Body of pancreas (tissue), 4 donors: Measurements from ENCODE around the gene FILIP1L.

Experiments used
- POLR2A ChIP-seq, 3 donors: fragments of 450-650 bp; IDR thresholded peaks; one replicate each; pipeline ENCODE4 v1.6.1; 2016; ENCODE audit warnings: antibody characterized with exemption in 3 of 3, mild to moderate bottlenecking in 2 of 3
- TF ChIP-seq, protein P1 (sequence below), 7 experiments: fragments of 450-650 bp in 4 of 7; fragments of 200-600 bp in 3 of 7; sonication (generic) in 3 of 7; IDR thresholded peaks; one replicate each; pipeline ENCODE4 v1.5.1; 2016 to 2019; ENCODE audit warnings: antibody characterized with exemption in 7 of 7

DNA sequence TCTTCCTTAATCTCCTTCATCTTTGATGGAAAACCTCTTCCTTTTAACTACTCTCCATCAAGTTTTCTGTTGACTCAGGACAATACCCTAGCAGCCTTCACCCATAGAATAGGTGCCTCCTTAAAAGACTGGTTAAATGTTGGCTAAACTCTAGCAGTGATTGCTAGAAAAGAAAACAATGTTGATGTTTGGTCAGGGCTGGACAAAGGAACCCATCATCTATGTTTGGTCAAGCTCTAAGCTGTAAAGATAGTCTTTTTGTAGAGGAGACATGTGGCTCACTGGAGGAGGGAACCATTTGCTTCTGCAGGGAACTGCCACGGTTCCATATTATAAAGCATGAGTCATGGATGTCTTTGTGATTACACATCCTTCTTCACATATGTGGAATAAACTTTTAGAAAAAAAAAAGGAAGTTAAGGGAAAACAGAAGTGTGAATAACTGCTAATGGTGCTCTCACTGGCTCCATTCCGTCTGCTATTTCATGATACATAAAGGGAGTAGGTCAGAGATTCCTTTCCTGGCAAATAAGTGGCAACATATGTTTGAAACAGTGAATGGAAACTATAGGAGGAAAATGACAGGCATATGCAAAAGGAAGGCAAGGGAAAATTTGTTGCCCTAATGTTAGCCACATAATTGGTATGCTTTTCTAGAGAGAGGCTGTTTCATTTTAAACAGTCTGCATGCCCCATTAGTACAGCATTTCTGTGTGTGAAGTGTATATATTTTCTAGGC lies 218.4 kb downstream of the FILIP1L start:
- TF ChIP-seq, protein P1, sequence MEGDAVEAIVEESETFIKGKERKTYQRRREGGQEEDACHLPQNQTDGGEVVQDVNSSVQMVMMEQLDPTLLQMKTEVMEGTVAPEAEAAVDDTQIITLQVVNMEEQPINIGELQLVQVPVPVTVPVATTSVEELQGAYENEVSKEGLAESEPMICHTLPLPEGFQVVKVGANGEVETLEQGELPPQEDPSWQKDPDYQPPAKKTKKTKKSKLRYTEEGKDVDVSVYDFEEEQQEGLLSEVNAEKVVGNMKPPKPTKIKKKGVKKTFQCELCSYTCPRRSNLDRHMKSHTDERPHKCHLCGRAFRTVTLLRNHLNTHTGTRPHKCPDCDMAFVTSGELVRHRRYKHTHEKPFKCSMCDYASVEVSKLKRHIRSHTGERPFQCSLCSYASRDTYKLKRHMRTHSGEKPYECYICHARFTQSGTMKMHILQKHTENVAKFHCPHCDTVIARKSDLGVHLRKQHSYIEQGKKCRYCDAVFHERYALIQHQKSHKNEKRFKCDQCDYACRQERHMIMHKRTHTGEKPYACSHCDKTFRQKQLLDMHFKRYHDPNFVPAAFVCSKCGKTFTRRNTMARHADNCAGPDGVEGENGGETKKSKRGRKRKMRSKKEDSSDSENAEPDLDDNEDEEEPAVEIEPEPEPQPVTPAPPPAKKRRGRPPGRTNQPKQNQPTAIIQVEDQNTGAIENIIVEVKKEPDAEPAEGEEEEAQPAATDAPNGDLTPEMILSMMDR (IDR thresholded peaks at IDR 0.05), result no peak
- TF ChIP-seq POLR2A (IDR thresholded peaks at IDR 0.05), result no peak
